ENCODE data around the gene MTOR. TPM values are rescaled to one million over a fixed set of nuclear protein-coding genes. Genes with fewer than 3 reads are reported as not detected.

The MTOR gene
- total RNA-seq, 1 donor from 2014 or later = 53.0 TPM

GRCh38 chr1:11198257-11198656, 64.1 kb downstream of the MTOR start:
- Mint-ChIP-seq H3K36me3 (peaks cover 7% of the 10 kb centered on the region), H3K27me3 (no peaks in the 10 kb centered on the region), H3K4me1 (ENCODE audit: unreplicated experiment) (no peaks in the 10 kb centered on the region), H3K9me3 (no peaks in the 10 kb centered on the region), H3K4me3 (no peak overlapping the region), H3K27ac (no peak overlapping the region)
- TF ChIP-seq, protein P1, sequence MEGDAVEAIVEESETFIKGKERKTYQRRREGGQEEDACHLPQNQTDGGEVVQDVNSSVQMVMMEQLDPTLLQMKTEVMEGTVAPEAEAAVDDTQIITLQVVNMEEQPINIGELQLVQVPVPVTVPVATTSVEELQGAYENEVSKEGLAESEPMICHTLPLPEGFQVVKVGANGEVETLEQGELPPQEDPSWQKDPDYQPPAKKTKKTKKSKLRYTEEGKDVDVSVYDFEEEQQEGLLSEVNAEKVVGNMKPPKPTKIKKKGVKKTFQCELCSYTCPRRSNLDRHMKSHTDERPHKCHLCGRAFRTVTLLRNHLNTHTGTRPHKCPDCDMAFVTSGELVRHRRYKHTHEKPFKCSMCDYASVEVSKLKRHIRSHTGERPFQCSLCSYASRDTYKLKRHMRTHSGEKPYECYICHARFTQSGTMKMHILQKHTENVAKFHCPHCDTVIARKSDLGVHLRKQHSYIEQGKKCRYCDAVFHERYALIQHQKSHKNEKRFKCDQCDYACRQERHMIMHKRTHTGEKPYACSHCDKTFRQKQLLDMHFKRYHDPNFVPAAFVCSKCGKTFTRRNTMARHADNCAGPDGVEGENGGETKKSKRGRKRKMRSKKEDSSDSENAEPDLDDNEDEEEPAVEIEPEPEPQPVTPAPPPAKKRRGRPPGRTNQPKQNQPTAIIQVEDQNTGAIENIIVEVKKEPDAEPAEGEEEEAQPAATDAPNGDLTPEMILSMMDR (conservative IDR thresholded peaks at IDR 0.05) = no peak
- no peak for DNase-seq (ENCODE audit: extremely low spot score, unreplicated experiment)

GRCh38 chr1:11197359-11197758, 65.0 kb downstream of the MTOR start:
- Mint-ChIP-seq H3K4me1 (ENCODE audit: unreplicated experiment) (no peaks in the 10 kb centered on the region), H3K27ac (no peak overlapping the region), H3K4me3 (no peak overlapping the region), H3K27me3 (no peaks in the 10 kb centered on the region), H3K9me3 (no peaks in the 10 kb centered on the region), H3K36me3 (peaks cover 7% of the 10 kb centered on the region)
- TF ChIP-seq, protein P1 (conservative IDR thresholded peaks at IDR 0.05) = no peak
- no peak for DNase-seq (ENCODE audit: extremely low spot score, unreplicated experiment)

GRCh38 chr1:11196945-11197344, 65.4 kb downstream of the MTOR start:
- Mint-ChIP-seq H3K36me3 (peaks cover 7% of the 10 kb centered on the region), H3K27ac (no peak overlapping the region)
- TF ChIP-seq, protein P1 (conservative IDR thresholded peaks at IDR 0.05) = no peak

GRCh38 chr1:11194407-11195176, 67.8 kb downstream of the MTOR start:
- no peaks in the 10 kb centered on the region for H3K4me1 Mint-ChIP-seq (ENCODE audit: unreplicated experiment)
- no peaks in the 10 kb centered on the region for H3K9me3 Mint-ChIP-seq
- TF ChIP-seq, protein P1 (conservative IDR thresholded peaks at IDR 0.05) = no peak
- no peak overlapping the region for H3K4me3 Mint-ChIP-seq
- DNase-seq (ENCODE audit: extremely low spot score, unreplicated experiment) = no peak
- no peaks in the 10 kb centered on the region for H3K27me3 Mint-ChIP-seq
- peaks cover 7% of the 10 kb centered on the region for H3K36me3 Mint-ChIP-seq
- no peak overlapping the region for H3K27ac Mint-ChIP-seq

More at GRCh38 chr1:11196945-11197344, 65.4 kb downstream of the MTOR start:
- H3K27me3 Mint-ChIP-seq = no peaks in the 10 kb centered on the region
- no peaks in the 10 kb centered on the region for H3K9me3 Mint-ChIP-seq
- DNase-seq (ENCODE audit: extremely low spot score, unreplicated experiment) = no peak
- H3K4me1 Mint-ChIP-seq (ENCODE audit: unreplicated experiment) = no peaks in the 10 kb centered on the region
- no peak overlapping the region for H3K4me3 Mint-ChIP-seq

DNA sequence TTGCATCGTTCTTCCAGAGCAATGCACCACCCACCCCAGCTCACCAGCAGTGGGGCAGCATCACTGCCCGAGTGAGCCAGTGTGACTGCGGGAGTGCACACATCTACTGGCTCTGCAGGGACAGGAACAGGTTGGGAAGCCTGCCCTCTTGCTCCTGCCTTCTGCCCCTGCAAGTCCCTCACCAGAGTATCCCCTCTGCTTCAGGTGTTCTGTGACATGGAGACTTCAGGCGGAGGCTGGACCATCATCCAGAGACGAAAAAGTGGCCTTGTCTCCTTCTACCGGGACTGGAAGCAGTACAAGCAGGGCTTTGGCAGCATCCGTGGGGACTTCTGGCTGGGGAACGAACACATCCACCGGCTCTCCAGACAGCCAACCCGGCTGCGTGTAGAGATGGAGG, 69.0 kb downstream of the MTOR start:
- TF ChIP-seq, protein P1 (conservative IDR thresholded peaks at IDR 0.05) = no peak
- Mint-ChIP-seq H3K36me3 (peaks cover 4% of the 10 kb centered on the region), H3K4me3 (no peak overlapping the region), H3K4me1 (ENCODE audit: unreplicated experiment) (no peaks in the 10 kb centered on the region), H3K27ac (no peak overlapping the region), H3K9me3 (no peaks in the 10 kb centered on the region), H3K27me3 (no peaks in the 10 kb centered on the region)
- no peak for DNase-seq (ENCODE audit: extremely low spot score, unreplicated experiment)

Data from type B pancreatic cell (in vitro differentiated cells).